ENCODE data around the gene SPATA19. TPM values are rescaled to one million over a fixed set of nuclear protein-coding genes. Genes with fewer than 3 reads are reported as not detected.
A peak's percentile ranks its signal among the peaks of the same experiment; 100 is the strongest.

SPATA19 gene
- total RNA-seq, 2 donors from 2014 or later, result not detected

GRCh38 chr11:133841279-133842043, 3.9 kb downstream of the SPATA19 start:
- no peak overlapping the region for H3K27ac ChIP-seq (ENCODE audit: low read depth, low read length)
- no peak for DNase-seq
- no peak overlapping the region for H3K4me3 ChIP-seq (ENCODE audit: low read length)
- H3K9me3 Mint-ChIP-seq, result peaks cover 7% of the 10 kb centered on the region
- H3K27me3 ChIP-seq (ENCODE audit: control insufficient read depth, insufficient read depth, low read length, poor library complexity, severe bottlenecking), result no peaks in the 10 kb centered on the region
- peaks cover 3% of the 10 kb centered on the region for H3K4me1 ChIP-seq (ENCODE audit: control insufficient read depth, insufficient read depth, low read length)
- no peaks in the 10 kb centered on the region for H3K36me3 Mint-ChIP-seq (ENCODE audit: low read depth)
- H3K4me1 Mint-ChIP-seq, result peaks cover 8% of the 10 kb centered on the region
- no peak for TF ChIP-seq CTCF (conservative IDR thresholded peaks at IDR 0.05)
- no peaks in the 10 kb centered on the region for H3K36me3 ChIP-seq (ENCODE audit: control insufficient read depth, insufficient read depth, low read length)
- no peak overlapping the region for H3K4me3 Mint-ChIP-seq
- peak overlapping the region; percentile 44 for H3K27ac Mint-ChIP-seq
- H3K9ac ChIP-seq (ENCODE audit: extremely low read depth, low read length, poor library complexity, severe bottlenecking), result no peak overlapping the region
- peaks cover 10% of the 10 kb centered on the region for H3K27me3 Mint-ChIP-seq (ENCODE audit: insufficient read depth)
- H3K9me3 ChIP-seq (ENCODE audit: control insufficient read depth, low read length), result peaks cover 14% of the 10 kb centered on the region
- 89% methylated on average over 7 to 12 of the region's 12 CpGs for WGBS, 2 experiments (ENCODE audit: insufficient coverage in 1 of 2, insufficient read length in 1 of 2)

GRCh38 chr11:133840479-133840941, 4.8 kb downstream of the SPATA19 start:
- DNase-seq, result no peak
- WGBS, 2 experiments (ENCODE audit: insufficient coverage in 1 of 2, insufficient read length in 1 of 2), result 93 to 98% methylated on average over 7 of the region's 7 CpGs
- no peak overlapping the region for H3K4me3 ChIP-seq (ENCODE audit: low read length)
- H3K27ac Mint-ChIP-seq, result no peak overlapping the region
- H3K27ac ChIP-seq (ENCODE audit: low read depth, low read length), result no peak overlapping the region
- H3K4me1 ChIP-seq (ENCODE audit: control insufficient read depth, insufficient read depth, low read length), result peaks cover 3% of the 10 kb centered on the region
- no peaks in the 10 kb centered on the region for H3K36me3 ChIP-seq (ENCODE audit: control insufficient read depth, insufficient read depth, low read length)
- no peak for TF ChIP-seq CTCF (conservative IDR thresholded peaks at IDR 0.05)
- H3K36me3 Mint-ChIP-seq (ENCODE audit: low read depth), result no peaks in the 10 kb centered on the region
- H3K9me3 Mint-ChIP-seq, result peaks cover 7% of the 10 kb centered on the region
- H3K9ac ChIP-seq (ENCODE audit: extremely low read depth, low read length, poor library complexity, severe bottlenecking), result no peak overlapping the region
- no peaks in the 10 kb centered on the region for H3K27me3 ChIP-seq (ENCODE audit: control insufficient read depth, insufficient read depth, low read length, poor library complexity, severe bottlenecking)
- H3K4me1 Mint-ChIP-seq, result peaks cover 8% of the 10 kb centered on the region
- peaks cover 12% of the 10 kb centered on the region for H3K27me3 Mint-ChIP-seq (ENCODE audit: insufficient read depth)
- H3K4me3 Mint-ChIP-seq, result no peak overlapping the region
- H3K9me3 ChIP-seq (ENCODE audit: control insufficient read depth, low read length), result peaks cover 14% of the 10 kb centered on the region

- Histone ChIP-seq H3K4me1 (ENCODE audit: control insufficient read depth, insufficient read depth, low read length) (no peaks in the 10 kb centered on the region), H3K27me3 (ENCODE audit: control insufficient read depth, insufficient read depth, low read length, poor library complexity, severe bottlenecking) (no peaks in the 10 kb centered on the region), H3K4me3 (ENCODE audit: low read length) (no peak overlapping the region), H3K36me3 (ENCODE audit: control insufficient read depth, insufficient read depth, low read length) (no peaks in the 10 kb centered on the region), H3K9ac (ENCODE audit: extremely low read depth, low read length, poor library complexity, severe bottlenecking) (no peak overlapping the region), H3K9me3 (ENCODE audit: control insufficient read depth, low read length) (peaks cover 14% of the 10 kb centered on the region), H3K27ac (ENCODE audit: low read depth, low read length) (no peak overlapping the region)
- whole genome bisulfite sequencing, 2 experiments (ENCODE audit: insufficient coverage in 1 of 2, insufficient read length in 1 of 2), result 88 to 100% methylated on average over 2 to 11 of the region's 12 CpGs
- Mint-ChIP-seq H3K27me3 (ENCODE audit: insufficient read depth) (peaks cover 5% of the 10 kb centered on the region), H3K36me3 (ENCODE audit: low read depth) (no peaks in the 10 kb centered on the region), H3K4me1 (peaks cover 3% of the 10 kb centered on the region), H3K27ac (peak overlapping the region; percentile 54), H3K4me3 (no peak overlapping the region), H3K9me3 (peaks cover 17% of the 10 kb centered on the region)
- no peak for TF ChIP-seq CTCF (conservative IDR thresholded peaks at IDR 0.05)
- peak; percentile 53 for DNase-seq
Measured at GRCh38 chr11:133835593-133836548, 9.4 kb downstream of the SPATA19 start.
